ENCODE data around the gene BNC1.

DNA sequence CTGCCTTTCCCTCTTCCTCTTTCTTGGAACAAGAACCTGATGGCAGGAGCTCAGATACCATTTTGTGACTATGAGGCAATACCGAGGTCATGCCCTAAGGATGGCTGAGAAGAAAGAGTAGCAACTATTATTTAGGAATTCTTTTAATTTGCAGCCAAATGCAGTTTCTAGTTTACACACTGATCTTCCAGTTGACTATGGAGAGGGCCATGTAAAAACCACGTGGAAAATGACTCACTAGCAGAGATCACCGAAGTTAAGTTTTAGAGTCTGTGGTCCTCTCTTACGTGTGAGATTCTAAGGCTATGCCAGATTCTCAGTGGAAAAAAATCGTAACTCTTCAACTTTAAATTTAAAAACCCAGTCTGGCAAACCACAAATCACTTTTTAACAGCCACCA is 7.8 kb downstream of the BNC1 start:
- TF ChIP-seq, protein P1, sequence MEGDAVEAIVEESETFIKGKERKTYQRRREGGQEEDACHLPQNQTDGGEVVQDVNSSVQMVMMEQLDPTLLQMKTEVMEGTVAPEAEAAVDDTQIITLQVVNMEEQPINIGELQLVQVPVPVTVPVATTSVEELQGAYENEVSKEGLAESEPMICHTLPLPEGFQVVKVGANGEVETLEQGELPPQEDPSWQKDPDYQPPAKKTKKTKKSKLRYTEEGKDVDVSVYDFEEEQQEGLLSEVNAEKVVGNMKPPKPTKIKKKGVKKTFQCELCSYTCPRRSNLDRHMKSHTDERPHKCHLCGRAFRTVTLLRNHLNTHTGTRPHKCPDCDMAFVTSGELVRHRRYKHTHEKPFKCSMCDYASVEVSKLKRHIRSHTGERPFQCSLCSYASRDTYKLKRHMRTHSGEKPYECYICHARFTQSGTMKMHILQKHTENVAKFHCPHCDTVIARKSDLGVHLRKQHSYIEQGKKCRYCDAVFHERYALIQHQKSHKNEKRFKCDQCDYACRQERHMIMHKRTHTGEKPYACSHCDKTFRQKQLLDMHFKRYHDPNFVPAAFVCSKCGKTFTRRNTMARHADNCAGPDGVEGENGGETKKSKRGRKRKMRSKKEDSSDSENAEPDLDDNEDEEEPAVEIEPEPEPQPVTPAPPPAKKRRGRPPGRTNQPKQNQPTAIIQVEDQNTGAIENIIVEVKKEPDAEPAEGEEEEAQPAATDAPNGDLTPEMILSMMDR (IDR thresholded peaks at IDR 0.05) = no peak
- TF ChIP-seq POLR2A (IDR thresholded peaks at IDR 0.05) = no peak
